DOHH2 (cell line): Measurements from ENCODE around the gene THOC1.

ENCODE experiments used
- H3F3A ChIP-seq: fragments of 200-600 bp; sonication (generic), shearing (Covaris generic); 2 replicates; pipeline ENCODE4 v1.6.0; 2016; ENCODE audit warnings: antibody characterized with exemption, mild to moderate bottlenecking; ENCODE audit not compliant: control insufficient read depth, insufficient read depth
- H3K27ac ChIP-seq: fragments of 200-600 bp; sonication (generic); 2 replicates; pipeline ENCODE4 v1.5.1; 2014; ENCODE audit warnings: low read depth, mild to moderate bottlenecking, low read length, moderate library complexity
- H3K27me3 ChIP-seq: fragments of 200-600 bp; sonication (generic); 2 replicates; pipeline ENCODE4 v1.6.1; 2014; ENCODE audit warnings: mild to moderate bottlenecking, low read length, mixed read lengths; ENCODE audit not compliant: control insufficient read depth
- H3K36me3 ChIP-seq: fragments of 200-600 bp; sonication (generic); 2 replicates; pipeline ENCODE4 v1.6.1; 2014; ENCODE audit warnings: mild to moderate bottlenecking, low read length, moderate library complexity, mixed read lengths; ENCODE audit not compliant: control insufficient read depth
- H3K4me1 ChIP-seq: fragments of 200-600 bp; sonication (generic); 2 replicates; pipeline ENCODE4 v1.6.1; 2014; ENCODE audit warnings: mild to moderate bottlenecking, low read length, mixed read lengths; ENCODE audit not compliant: control insufficient read depth
- H3K4me2 ChIP-seq: fragments of 200-600 bp; sonication (generic); 2 replicates; pipeline ENCODE4 v1.6.0; 2014; ENCODE audit warnings: mild to moderate bottlenecking, low read length, moderate library complexity
- H3K4me3 ChIP-seq: fragments of 200-600 bp; sonication (generic); 2 replicates; pipeline ENCODE4 v1.5.1; 2014; ENCODE audit warnings: mild to moderate bottlenecking, low read length, mixed read lengths
- H3K79me2 ChIP-seq: fragments of 200-600 bp; sonication (generic); 2 replicates; pipeline ENCODE4 v1.6.1; 2014; ENCODE audit warnings: mild to moderate bottlenecking, low read length, mixed read lengths; ENCODE audit not compliant: control insufficient read depth
- H3K9me2 ChIP-seq: fragments of 200-600 bp; sonication (generic); replicated peaks from 2 replicates; pipeline ENCODE4 v1.6.1; 2014; ENCODE audit warnings: mild to moderate bottlenecking, low read length, mixed read lengths; ENCODE audit not compliant: control insufficient read depth
- H3K9me3 ChIP-seq: fragments of 200-600 bp; sonication (generic); 2 replicates; pipeline ENCODE4 v1.6.1; 2014; ENCODE audit warnings: antibody characterized with exemption, low read length, mixed read lengths; ENCODE audit not compliant: control insufficient read depth, insufficient read depth
- H4K20me1 ChIP-seq: fragments of 200-600 bp; sonication (generic); 2 replicates; pipeline ENCODE4 v1.6.0; 2014; ENCODE audit warnings: low read depth, mild to moderate bottlenecking, antibody characterized with exemption, low read length, moderate library complexity; ENCODE audit not compliant: control insufficient read depth, insufficient read depth
- EZH2phosphoT487 ChIP-seq: fragments of 200-600 bp; sonication (generic); IDR thresholded peaks from 2 replicates; pipeline ENCODE4 v1.6.1; 2017; ENCODE audit warnings: borderline replicate concordance, mild to moderate bottlenecking, antibody characterized with exemption, low read length, moderate library complexity, mixed read lengths
- TF ChIP-seq, protein P1 (sequence below): fragments of 200-600 bp; sonication (generic); IDR thresholded peaks from one replicate; pipeline ENCODE4 v1.5.1; 2014; ENCODE audit warnings: antibody characterized with exemption, mild to moderate bottlenecking, low read depth, low read length; ENCODE audit not compliant: poor library complexity, severe bottlenecking

The THOC1 gene

DNA sequence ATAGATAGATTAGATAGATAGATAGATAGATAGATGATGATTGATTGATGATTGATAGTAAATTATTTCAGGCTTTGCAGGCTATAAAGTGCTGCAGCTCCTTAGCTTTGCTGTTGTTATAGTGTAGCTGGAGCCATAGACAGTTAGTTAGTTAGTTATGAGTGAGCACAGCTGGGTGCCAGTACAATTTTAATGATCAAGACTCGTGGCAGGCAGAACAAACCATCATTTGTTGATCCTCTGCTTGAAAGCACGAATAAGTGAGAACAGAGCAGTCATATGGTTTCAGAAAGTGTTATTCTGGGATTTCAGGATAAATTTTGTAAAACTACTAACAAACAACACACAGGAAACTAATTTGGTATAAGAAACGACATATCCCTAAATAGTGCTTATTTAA lies 53.9 kb downstream of the THOC1 start:
- H3K27ac ChIP-seq = no peak overlapping the region
- peaks cover 4% of the 10 kb centered on the region for H3K4me1 ChIP-seq
- no peak overlapping the region for H3K4me3 ChIP-seq
- H4K20me1 ChIP-seq = no peaks in the 10 kb centered on the region
- H3K4me2 ChIP-seq = no peak overlapping the region
- H3K9me2 ChIP-seq = no peaks in the 10 kb centered on the region
- no peaks in the 10 kb centered on the region for H3K27me3 ChIP-seq
- TF ChIP-seq, protein P1, sequence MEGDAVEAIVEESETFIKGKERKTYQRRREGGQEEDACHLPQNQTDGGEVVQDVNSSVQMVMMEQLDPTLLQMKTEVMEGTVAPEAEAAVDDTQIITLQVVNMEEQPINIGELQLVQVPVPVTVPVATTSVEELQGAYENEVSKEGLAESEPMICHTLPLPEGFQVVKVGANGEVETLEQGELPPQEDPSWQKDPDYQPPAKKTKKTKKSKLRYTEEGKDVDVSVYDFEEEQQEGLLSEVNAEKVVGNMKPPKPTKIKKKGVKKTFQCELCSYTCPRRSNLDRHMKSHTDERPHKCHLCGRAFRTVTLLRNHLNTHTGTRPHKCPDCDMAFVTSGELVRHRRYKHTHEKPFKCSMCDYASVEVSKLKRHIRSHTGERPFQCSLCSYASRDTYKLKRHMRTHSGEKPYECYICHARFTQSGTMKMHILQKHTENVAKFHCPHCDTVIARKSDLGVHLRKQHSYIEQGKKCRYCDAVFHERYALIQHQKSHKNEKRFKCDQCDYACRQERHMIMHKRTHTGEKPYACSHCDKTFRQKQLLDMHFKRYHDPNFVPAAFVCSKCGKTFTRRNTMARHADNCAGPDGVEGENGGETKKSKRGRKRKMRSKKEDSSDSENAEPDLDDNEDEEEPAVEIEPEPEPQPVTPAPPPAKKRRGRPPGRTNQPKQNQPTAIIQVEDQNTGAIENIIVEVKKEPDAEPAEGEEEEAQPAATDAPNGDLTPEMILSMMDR = no peak
- no peak for TF ChIP-seq EZH2phosphoT487
- peaks cover 97% of the 10 kb centered on the region for H3K36me3 ChIP-seq
- H3K79me2 ChIP-seq = no peaks in the 10 kb centered on the region
- H3K9me3 ChIP-seq = no peaks in the 10 kb centered on the region
- H3F3A ChIP-seq = peaks cover 5% of the 10 kb centered on the region; the same call in 1 of the 2 replicates

DNA sequence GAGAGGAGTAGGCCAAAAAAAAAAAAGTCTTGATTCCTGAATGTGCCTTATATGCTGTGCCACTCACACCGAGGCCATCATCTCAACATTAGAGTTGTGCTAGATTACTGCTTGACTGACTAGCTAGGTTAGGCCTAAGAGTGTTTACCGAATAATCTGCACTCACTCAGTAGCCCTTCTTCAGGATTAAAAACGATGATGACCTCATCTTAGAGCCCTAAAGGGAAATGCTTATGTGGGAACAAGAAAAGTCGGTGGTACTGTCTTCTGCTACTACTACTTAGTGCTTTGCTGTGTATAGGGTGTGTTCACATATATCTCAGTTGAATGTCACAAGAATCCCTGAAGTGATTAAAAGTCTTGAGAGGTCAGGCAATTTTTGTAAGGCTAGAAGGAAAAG lies 54.3 kb downstream of the THOC1 start:
- H3K27me3 ChIP-seq = no peaks in the 10 kb centered on the region
- H3K79me2 ChIP-seq = no peaks in the 10 kb centered on the region
- no peaks in the 10 kb centered on the region for H3K9me3 ChIP-seq
- no peak overlapping the region for H3K4me3 ChIP-seq
- H3K4me2 ChIP-seq = no peak overlapping the region
- H3K4me1 ChIP-seq = peaks cover 4% of the 10 kb centered on the region
- TF ChIP-seq, protein P1 = no peak
- TF ChIP-seq EZH2phosphoT487 = no peak
- peaks cover 92% of the 10 kb centered on the region for H3K36me3 ChIP-seq
- H3F3A ChIP-seq = peaks cover 5% of the 10 kb centered on the region; the same call in 1 of the 2 replicates
- no peak overlapping the region for H3K27ac ChIP-seq
- no peaks in the 10 kb centered on the region for H3K9me2 ChIP-seq
- H4K20me1 ChIP-seq = no peaks in the 10 kb centered on the region

DNA sequence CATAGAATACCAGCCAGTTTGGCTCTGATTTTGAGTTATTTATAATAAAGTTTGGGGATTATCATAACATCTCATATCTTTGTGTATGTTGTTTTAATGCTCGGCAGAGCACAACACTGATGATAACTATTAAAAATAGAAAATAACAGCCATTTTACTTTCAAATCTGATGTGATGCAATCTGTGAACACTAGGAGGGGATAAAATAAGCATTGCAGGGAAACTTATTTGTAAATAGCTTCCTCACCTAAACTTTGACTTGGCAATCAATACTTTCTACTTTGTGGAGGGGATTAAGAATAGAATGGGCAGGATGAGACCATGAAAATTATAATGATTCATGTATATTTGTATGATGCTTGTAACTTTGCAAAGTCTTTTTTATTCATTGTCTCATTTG lies 55.1 kb downstream of the THOC1 start:
- Histone ChIP-seq H3K27ac (no peak overlapping the region), H4K20me1 (no peaks in the 10 kb centered on the region), H3K4me1 (peaks cover 4% of the 10 kb centered on the region), H3K9me3 (no peaks in the 10 kb centered on the region), H3K79me2 (no peaks in the 10 kb centered on the region), H3K4me3 (no peak overlapping the region), H3K9me2 (no peaks in the 10 kb centered on the region), H3F3A (peaks cover 5% of the 10 kb centered on the region; the same call in 1 of the 2 replicates), H3K27me3 (no peaks in the 10 kb centered on the region), H3K36me3 (peaks cover 90% of the 10 kb centered on the region), H3K4me2 (no peak overlapping the region)
- TF ChIP-seq, protein P1 = peak; percentile 27
- TF ChIP-seq EZH2phosphoT487 = no peak
